Adrenal gland (tissue), 12 donors: ENCODE results near the gene STK40. TPM values are rescaled to one million over a fixed set of nuclear protein-coding genes. Genes with fewer than 3 reads are reported as not detected.
A peak's percentile ranks its signal among the peaks of the same experiment; 100 is the strongest.

Source experiments
- DNase-seq, 7 donors: peaks; one replicate each; pipeline ENCODE4 v3.0.0-alpha.2; 2019 to 2020
- H3K27ac ChIP-seq, 5 donors: fragments of 200-600 bp; sonication (generic) in 4 of 5; 1 replicate in 3 of 5; 2 replicates in 2 of 5; pipeline versions ENCODE4 v1.5.1 to v1.8.0; 2016 to 2020; ENCODE audit warnings: mild to moderate bottlenecking in 1 of 5
- H3K27me3 ChIP-seq: fragments of 200-600 bp; 2 replicates; pipeline ENCODE4 v1.8.0; 2021
- H3K36me3 ChIP-seq, 2 donors: fragments of 200-600 bp; replicated peaks in 1 of 2; 1 replicate in 1 of 2; 2 replicates in 1 of 2; pipeline versions ENCODE4 v1.5.1 to v1.8.0; 2018 to 2022
- H3K4me1 ChIP-seq, 2 donors: fragments of 200-600 bp; replicated peaks in 1 of 2; 1 replicate in 1 of 2; 2 replicates in 1 of 2; pipeline versions ENCODE4 v1.5.1 to v1.8.0; 2018 to 2021
- H3K4me3 ChIP-seq, 4 donors: fragments of 200-600 bp; sonication (generic) in 3 of 4; one replicate each; pipeline ENCODE4 v1.5.1; 2016 to 2018
- H3K9me3 ChIP-seq, 3 donors: fragments of 200-600 bp; sonication (generic) in 1 of 3; replicated peaks in 1 of 3; 1 replicate in 2 of 3; 2 replicates in 1 of 3; pipeline versions ENCODE4 v1.5.1 to v1.8.0; 2016 to 2021
- POLR2A ChIP-seq, 2 donors: fragments of 450-650 bp; IDR thresholded peaks; one replicate each; pipeline ENCODE4 v1.6.1; 2017; ENCODE audit warnings: antibody characterized with exemption in 2 of 2, mild to moderate bottlenecking in 2 of 2, moderate library complexity in 1 of 2
- WGBS, 4 donors: extraction: QIAGEN DNeasy Blood & Tissue Kit in 2 of 4; methylation state at CpG; one replicate each; pipeline versions ENCODE4 v1.1.5 to v1.1.7; 2013 to 2017; 5-methylcytosine and 5-hydroxymethylcytosine counted together
- intact Hi-C, 2 donors: fragments of 100-400 bp; cut with DNase I; formaldehyde crosslinking; loops; one replicate each; pipeline versions ENCODE4 v1.14.1 to v1.15.0; 2022 to 2023
- polyA plus RNA-seq, 3 donors: library from polyadenylated mRNA; stranded (reverse); fragments of 200-250 nt in 2 of 3; fragments of 350-450 nt in 1 of 3; fragmentation: Illumina TruSeq in 1 of 3; extraction: RNeasy Lipid Tissue Mini Kit (QIAGEN cat#74804) in 1 of 3; gene quantifications; one replicate each; pipeline ENCODE4 v1.2.3, GENCODE V29; 2013 to 2014
- total RNA-seq, 9 donors: library from RNA; depleted of rRNA in 4 of 9; stranded (reverse); fragments of >200 nt in 4 of 9; fragments of 120-200 nt in 1 of 9; fragmentation: NEBNext Ultra II Directional in 1 of 9; extraction: Animal tissue kit (Norgen Biotek cat#: 25700) in 1 of 9; gene quantifications; one replicate each; pipeline versions ENCODE4 v1.1.0 to v1.2.4, GENCODE V29; 2013 to 2023
- TF ChIP-seq, protein P1 (sequence below), 6 experiments: fragments of 450-650 bp in 4 of 6; fragments of 200-600 bp in 2 of 6; sonication (generic) in 1 of 6; IDR thresholded peaks; 1 replicate in 5 of 6; 2 replicates in 1 of 6; pipeline versions ENCODE4 v1.5.1 to v1.8.0; 2016 to 2021; ENCODE audit warnings: antibody characterized with exemption in 6 of 6, mild to moderate bottlenecking in 2 of 6, moderate library complexity in 1 of 6
- donor health status: healthy with polysubstance abuse.
- donor health status: Bipolar disorder and iron deficiency.
- donor health status: DM: yes; HTN: yes; CAD: no.
- donor health status: DM: no; HTN: no; CAD: no.
- donor health status: DM: no; HTN: no; CAD: no.
- donor health status: DM: yes; HTN: yes; CAD: no.

Gene STK40
- total and polyA plus RNA-seq, 12 donors: 9.8 to 31.2 (median 24.7) TPM

DNA sequence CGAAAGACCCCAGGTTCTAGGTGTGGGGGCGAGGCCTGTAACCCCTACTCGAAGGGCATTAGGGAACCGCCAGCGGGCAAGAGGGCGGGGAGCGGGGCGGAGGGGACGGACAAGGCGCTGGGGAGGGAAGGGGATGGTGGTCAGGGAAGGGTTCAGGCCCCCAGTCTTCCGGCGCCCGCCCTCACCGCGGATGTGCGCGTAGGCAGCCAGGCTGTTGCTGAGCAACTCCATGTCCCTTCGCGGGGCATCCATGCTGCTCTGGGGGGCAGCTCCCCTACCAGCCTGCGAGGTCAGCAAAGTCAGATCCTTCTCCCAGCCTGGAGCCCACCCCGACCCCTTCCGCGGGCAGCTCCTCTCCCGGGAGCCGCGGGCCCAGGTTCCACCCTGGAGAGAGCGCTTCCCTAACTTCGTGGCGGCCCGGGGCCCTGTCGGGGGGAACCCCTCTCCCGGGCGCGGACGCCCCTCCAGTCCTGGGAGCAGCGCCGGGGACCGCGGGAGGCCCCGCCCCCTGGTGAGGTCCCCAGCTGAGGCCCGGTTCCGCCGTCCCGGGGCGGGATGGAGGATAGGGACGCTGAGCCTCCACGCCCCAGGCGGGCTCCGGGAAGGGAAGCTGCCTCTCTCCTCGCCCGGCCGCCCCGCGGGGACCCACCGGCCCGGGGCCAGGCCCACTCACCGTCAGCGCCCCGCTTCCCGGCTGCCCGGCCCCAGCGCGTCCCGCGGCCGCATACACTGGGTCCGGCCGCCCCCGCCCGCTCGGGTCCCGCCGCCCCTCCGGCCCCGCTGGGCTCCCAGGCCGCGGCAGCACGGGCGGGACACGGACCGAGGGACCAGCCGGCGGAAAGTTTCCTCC lies 62.7 kb downstream of the STK40 start:
- no peaks in the 10 kb centered on the region for H3K27me3 ChIP-seq
- DNase-seq: peak in 5 of 7 donors; percentile 27 to 55 (median 38)
- H3K27ac ChIP-seq: peak overlapping the region in 4 of 5 donors; percentile 71 to 96 (median 80)
- H3K4me3 ChIP-seq: peak overlapping the region; percentile 18 to 88 (median 63)
- peaks cover 17 to 29% of the 10 kb centered on the region in 2 donors for H3K4me1 ChIP-seq
- intact Hi-C loops: no loop called here
- 3 to 17% (median 5%) methylated on average over 9 to 82 of the region's 83 CpGs for WGBS, 4 donors
- TF ChIP-seq, protein P1, sequence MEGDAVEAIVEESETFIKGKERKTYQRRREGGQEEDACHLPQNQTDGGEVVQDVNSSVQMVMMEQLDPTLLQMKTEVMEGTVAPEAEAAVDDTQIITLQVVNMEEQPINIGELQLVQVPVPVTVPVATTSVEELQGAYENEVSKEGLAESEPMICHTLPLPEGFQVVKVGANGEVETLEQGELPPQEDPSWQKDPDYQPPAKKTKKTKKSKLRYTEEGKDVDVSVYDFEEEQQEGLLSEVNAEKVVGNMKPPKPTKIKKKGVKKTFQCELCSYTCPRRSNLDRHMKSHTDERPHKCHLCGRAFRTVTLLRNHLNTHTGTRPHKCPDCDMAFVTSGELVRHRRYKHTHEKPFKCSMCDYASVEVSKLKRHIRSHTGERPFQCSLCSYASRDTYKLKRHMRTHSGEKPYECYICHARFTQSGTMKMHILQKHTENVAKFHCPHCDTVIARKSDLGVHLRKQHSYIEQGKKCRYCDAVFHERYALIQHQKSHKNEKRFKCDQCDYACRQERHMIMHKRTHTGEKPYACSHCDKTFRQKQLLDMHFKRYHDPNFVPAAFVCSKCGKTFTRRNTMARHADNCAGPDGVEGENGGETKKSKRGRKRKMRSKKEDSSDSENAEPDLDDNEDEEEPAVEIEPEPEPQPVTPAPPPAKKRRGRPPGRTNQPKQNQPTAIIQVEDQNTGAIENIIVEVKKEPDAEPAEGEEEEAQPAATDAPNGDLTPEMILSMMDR (IDR thresholded peaks at IDR 0.05): no peak
- TF ChIP-seq POLR2A (IDR thresholded peaks at IDR 0.05): no peak
- H3K36me3 ChIP-seq: no peaks in the 10 kb centered on the region
- no peaks in the 10 kb centered on the region for H3K9me3 ChIP-seq

DNA sequence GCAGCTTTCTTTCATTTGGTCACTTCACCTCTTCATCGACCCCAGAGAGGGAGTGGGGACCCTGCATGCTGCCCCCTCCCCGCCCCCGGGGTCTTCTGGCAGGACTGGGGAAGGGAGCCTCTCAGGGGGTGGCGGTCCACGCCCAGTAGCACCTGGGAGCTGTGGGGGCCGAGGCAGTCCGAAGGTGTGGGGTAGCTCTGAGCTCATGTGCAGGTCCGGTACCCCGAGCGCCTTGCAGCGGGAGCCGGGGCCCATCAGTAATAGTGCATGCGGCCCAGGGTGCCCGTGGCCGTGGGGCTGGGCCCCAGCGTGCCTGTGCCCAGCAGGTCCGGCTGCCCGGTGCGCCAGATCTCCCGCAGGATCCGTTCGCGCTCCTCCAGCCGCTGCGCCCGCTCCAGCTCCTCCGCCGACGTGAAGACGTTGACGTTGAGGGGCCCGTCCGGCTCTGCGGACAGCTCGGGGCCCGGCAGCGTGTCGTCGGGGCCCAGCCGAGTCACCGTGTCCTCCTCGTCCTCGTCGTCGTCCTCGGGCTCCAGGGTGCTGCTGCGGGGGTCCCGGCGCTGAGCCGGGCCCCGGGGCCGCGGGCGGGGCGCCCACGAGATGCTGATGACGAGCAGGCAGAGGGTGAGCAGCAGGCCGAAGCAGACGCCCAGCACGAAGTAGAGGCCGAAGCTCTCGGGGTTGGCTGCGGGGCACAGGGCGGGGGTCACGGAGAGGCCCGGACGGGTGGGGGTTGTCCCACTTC lies 63.5 kb downstream of the STK40 start:
- intact Hi-C loops: no loop called here
- 43 to 59% (median 46%) methylated on average over 4 to 67 of the region's 67 CpGs for WGBS, 4 donors

DNA sequence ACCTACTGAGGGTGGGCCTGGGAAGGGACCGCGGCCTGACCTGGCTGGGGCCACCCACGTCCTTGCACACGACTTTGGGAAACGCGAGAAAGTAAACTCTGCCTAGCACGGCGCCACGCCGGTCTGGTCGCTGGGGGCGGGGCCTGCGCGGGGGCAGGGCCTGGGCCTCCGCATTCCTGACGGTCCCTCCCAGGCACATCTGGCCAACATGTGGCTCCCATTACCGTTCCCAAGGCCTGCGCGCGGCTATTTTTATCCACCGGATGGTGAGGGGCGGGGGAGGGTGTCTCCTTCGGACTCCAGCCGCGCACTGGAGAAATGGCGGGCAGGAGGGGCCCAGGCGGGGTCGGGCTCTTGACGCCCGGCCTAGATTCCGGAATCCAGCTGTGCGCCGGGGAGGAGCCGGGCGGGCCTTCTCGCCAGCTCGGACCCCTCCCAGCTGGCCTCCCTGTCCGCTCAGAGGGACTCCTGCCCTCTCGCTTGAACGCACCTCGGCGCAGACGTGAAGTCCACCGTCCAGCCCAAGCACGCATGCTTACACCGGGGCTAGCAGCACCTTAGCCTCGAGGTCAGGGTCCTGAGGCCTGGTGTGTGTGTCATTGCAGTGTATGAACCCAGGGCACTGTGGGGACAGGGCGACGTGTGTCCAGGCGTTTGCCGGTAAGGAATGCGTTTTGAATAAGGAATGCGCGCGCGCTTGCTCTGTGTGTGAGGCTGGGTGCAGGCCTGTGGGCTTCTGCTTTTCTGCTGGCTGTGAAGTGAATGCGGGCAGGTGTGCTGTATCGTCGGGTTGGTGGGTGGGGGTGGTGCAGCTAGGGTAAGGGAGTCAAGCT lies 64.4 kb downstream of the STK40 start:
- Histone ChIP-seq H3K36me3 (no peaks in the 10 kb centered on the region), H3K27ac (peak overlapping the region in 4 of 5 donors; percentile 71 to 96 (median 80)), H3K27me3 (no peaks in the 10 kb centered on the region), H3K4me3 (peak overlapping the region in 1 of 4 donors; percentile 85), H3K9me3 (no peaks in the 10 kb centered on the region), H3K4me1 (peaks cover 17 to 29% of the 10 kb centered on the region in 2 donors)
- 19 to 58% (median 25%) methylated on average over 17 to 59 of the region's 59 CpGs for WGBS, 4 donors
- TF ChIP-seq, protein P1 (IDR thresholded peaks at IDR 0.05): no peak
- TF ChIP-seq POLR2A (IDR thresholded peaks at IDR 0.05): no peak
- peak; percentile 59 to 86 (median 76) for DNase-seq
- intact Hi-C loops: no loop called here

More for the DNA sequence above, 63.5 kb downstream of the STK40 start:
- Histone ChIP-seq H3K27me3 (no peaks in the 10 kb centered on the region), H3K36me3 (no peaks in the 10 kb centered on the region), H3K27ac (peak overlapping the region in 4 of 5 donors; percentile 71 to 96 (median 80)), H3K9me3 (no peaks in the 10 kb centered on the region), H3K4me3 (peak overlapping the region in 3 of 4 donors; percentile 41 to 88 (median 85)), H3K4me1 (peaks cover 17 to 29% of the 10 kb centered on the region in 2 donors)
- TF ChIP-seq, protein P1 (IDR thresholded peaks at IDR 0.05): no peak
- TF ChIP-seq POLR2A (IDR thresholded peaks at IDR 0.05): no peak
- DNase-seq: peak in 1 of 7 donors; percentile 32
